Right lung (tissue), 5 donors: ENCODE results near the gene MYO18A. TPM values are rescaled to one million over a fixed set of nuclear protein-coding genes. Genes with fewer than 3 reads are reported as not detected.

Source experiments
- DNase-seq, 2 donors: peaks; one replicate each; pipeline ENCODE4 v3.0.0-alpha.2; 2013
- polyA plus RNA-seq, 5 donors: library from polyadenylated mRNA; unstranded; fragments of 120-200 nt; gene quantifications; one replicate each; pipeline versions ENCODE4 v1.2.1 to v1.2.3, GENCODE V29; 2013; ENCODE audit warnings: inconsistent platforms in 1 of 5, low replicate concordance in 1 of 5; ENCODE audit not compliant: insufficient read length in 5 of 5, insufficient read depth in 1 of 5

MYO18A gene
- polyA plus RNA-seq, 5 donors = 34.2 to 45.8 (median 38.0) TPM

DNA sequence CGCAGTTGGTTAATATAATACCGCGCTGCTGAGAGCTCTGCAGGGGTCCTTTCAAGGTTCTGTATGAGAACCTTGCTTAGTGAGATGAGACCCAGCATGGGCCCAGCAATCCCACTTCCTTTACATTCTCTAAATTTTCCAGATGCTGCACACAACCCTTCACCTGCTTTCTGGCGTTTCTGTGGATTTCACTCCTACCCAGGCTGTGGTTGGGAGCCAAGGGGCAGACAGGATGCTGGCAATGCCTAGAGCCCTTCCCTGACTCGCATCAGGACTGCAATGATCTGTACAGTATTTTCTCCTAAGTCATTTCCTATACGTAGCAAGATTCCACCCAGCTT is 147.4 kb downstream of the MYO18A start:
- DNase-seq = no peak

DNA sequence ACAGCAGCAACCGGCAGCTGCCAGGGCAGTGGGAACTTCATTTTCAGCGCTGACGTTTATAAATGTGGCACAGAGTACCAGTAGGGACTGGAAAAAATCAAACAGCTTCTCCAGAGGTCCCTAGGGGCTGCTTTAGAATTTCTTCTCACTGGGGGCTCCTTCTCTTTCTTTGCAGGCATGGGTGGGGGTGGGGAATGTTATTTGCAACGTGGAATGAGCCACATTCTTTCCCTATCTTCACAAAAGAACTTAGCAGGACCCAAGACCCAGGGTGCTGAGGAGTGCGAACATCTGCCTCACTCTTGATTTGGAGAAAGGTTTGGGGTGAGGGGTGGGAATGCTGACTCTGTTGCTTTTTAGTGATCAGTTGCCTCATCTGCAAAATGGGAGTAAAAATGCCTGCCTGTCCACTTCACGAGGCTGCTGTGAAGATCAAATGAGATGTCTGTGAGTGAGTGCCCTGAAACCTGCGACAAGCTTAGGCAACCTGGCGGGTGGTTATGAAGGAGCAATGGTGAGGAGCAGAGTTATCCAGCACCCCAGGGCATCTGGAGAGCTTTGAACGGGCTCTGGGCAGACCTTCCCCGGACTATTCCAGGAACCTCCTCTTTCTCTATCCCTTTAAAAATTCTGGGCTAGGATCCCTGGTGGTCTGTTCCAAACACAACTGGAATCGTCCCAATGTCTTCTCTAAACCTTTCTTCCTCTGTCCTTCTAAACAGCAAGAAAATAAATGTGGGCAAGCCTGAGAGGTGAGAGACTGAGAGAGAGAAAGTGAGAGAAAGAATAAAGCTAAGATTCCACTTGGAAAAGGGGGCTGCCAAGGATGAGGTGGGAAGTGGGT is 148.0 kb downstream of the MYO18A start:
- no peak for DNase-seq

GRCh38 chr17:29031488-29031887 is 148.7 kb downstream of the MYO18A start:
- DNase-seq = no peak

DNA sequence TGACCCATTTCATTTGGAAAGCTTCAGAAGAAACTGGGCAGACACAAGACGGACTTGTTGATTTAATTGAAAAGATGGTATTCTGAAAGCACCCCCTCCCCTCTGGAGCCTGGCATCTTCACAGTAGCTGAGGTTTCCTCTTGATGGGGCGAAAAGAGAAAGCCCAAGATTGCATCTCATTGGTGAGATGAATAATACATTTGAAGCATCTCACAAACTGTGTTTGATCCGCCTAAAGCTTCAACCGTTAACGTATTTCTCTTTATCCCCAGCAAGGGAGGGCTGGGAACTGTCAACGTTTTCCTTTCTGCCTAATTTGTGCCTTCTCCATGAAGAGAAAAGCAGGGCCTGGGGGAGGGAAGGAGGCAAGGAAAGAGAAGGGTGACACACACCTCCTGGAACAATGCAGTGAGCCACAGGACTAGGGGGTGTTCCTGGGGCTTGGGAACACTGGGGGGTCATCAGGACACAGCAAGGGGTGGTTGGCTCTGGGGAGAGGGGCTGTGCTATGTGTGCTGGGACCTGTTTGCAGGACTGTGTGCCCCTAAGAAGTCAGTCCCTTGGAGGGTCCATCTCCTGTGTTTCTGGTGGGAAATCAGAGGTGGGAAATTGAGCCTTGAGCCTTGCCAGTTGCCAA is 155.8 kb downstream of the MYO18A start:
- DNase-seq = no peak

DNA sequence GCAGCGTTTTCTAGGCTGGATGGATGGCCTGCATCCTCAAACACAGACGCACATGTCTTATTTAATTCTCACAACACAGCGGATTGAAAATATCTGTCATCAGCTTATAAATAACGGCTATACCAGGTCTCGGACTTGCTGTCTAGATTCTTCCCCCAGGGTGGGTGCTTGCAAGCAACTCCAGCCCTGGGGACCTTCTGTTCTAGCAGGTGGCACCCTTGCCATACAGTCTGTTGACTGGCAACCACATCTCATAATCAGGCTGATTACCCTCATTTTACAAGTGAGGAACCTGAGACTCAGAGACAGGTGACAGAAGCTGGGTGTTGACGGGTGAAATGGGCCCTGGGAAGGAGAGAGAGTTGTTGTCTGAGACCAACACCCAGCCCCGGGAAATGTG is 158.1 kb downstream of the MYO18A start:
- no peak for DNase-seq

DNA sequence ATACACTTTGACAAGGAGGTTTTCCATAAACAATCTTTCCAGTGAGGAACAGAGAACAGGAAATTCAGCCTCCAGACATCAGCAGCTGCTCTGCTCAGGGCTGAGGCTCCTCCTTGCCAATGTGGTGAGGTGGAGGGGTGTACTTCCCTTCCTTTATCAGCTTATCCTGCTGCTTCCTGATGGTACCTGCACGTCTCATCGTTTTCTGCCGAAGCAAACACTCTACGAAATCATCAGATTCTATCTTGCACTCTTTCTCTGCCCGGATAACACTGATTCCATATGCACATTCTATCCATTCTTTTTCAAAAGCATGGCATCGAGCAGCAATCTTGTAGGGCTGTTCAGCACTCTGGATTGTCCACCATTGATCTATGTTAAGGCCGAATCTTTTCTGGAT is 159.0 kb downstream of the MYO18A start:
- DNase-seq = no peak

Other genes starting within 250 kb of the MYO18A start
- gene PHF12, start 228.9 kb downstream of the MYO18A start, polyA plus RNA-seq = 10 to 100 TPM; 42.7 to 61.2 (median 57.0) TPM
- gene SEZ6, start 174.4 kb downstream of the MYO18A start, polyA plus RNA-seq = under 1 TPM; 0.35 to 0.64 (median 0.59) TPM
- 1 to 10 TPM; 1.5 to 2.1 (median 1.8) TPM for gene PIPOX, start 137.3 kb downstream of the MYO18A start, polyA plus RNA-seq
- not detected for gene CRYBA1, start 66.5 kb upstream of the MYO18A start, polyA plus RNA-seq
- gene NUFIP2, start 113.8 kb upstream of the MYO18A start, polyA plus RNA-seq = 10 to 100 TPM; 30.4 to 42.7 (median 38.2) TPM
- 10 to 100 TPM; 26.3 to 49.3 (median 40.6) TPM for gene TAOK1, start 210.0 kb upstream of the MYO18A start, polyA plus RNA-seq